Endothelial cell of umbilical vein (primary cell): ENCODE results near the gene KCNG2. TPM values are rescaled to one million over a fixed set of nuclear protein-coding genes. Genes with fewer than 3 reads are reported as not detected.

ENCODE experiments used
- BruUV-seq: library from RNA; stranded (reverse); fragments of 400-500 nt; replicated peaks from 2 replicates; lab custom pipeline; 2021; lab: Mats Ljungman, UMichigan
- CTCF ChIA-PET: fragments of 300-600, 350-600 bp; sonication (Branson Sonifier 250); formaldehyde crosslinking; loops from one replicate; lab custom pipeline; 2021; ENCODE audit warnings: antibody characterized with exemption, inconsistent platforms; lab: Charles Lee
- POLR2A ChIA-PET: fragments of 300-600, 350-600 bp; sonication (Branson Sonifier 250); formaldehyde crosslinking; loops from one replicate; lab custom pipeline; 2021; ENCODE audit warnings: antibody characterized with exemption, inconsistent platforms; lab: Charles Lee
- DNase-seq: peaks from one replicate; pipeline ENCODE4 v3.0.0-alpha.2; 2011; ENCODE audit warnings: low read depth, low spot score
- FAIRE-seq: peaks from 2 replicates; lab custom pipeline; 2011; peaks lifted over from hg19 to GRCh38; lab: Jason Lieb, UNC
- H2AFZ ChIP-seq: 2 replicates; pipeline ENCODE4 v1.6.0; 2012; ENCODE audit warnings: low read depth, low read length, control low read depth, inconsistent platforms
- H3K27ac ChIP-seq: 2 replicates; pipeline ENCODE4 v1.5.1; 2011; ENCODE audit warnings: low read depth, mild to moderate bottlenecking, control low read depth, low read length, moderate library complexity; ENCODE audit not compliant: insufficient read depth
- H3K27me3 ChIP-seq, 2 experiments: 2 replicates each; pipeline versions ENCODE4 v1.6.0 to v1.6.1; 2011; ENCODE audit warnings: low read length in 2 of 2, mixed read lengths in 1 of 2; ENCODE audit not compliant: control insufficient read depth in 2 of 2, insufficient read depth in 2 of 2
- H3K36me3 ChIP-seq, 2 experiments: 2 replicates in 1 of 2; 3 replicates in 1 of 2; pipeline ENCODE4 v1.5.1; 2011; ENCODE audit warnings: low read length in 2 of 2, mild to moderate bottlenecking in 1 of 2, moderate library complexity in 1 of 2; ENCODE audit not compliant: control insufficient read depth in 2 of 2, insufficient read depth in 2 of 2; ENCODE audit errors: extremely low read depth in 1 of 2
- H3K4me1 ChIP-seq: 3 replicates; pipeline ENCODE4 v1.5.1; 2011; ENCODE audit warnings: mild to moderate bottlenecking, low read length; ENCODE audit not compliant: control insufficient read depth, insufficient read depth; ENCODE audit errors: extremely low read depth
- H3K4me2 ChIP-seq: 2 replicates; pipeline ENCODE4 v1.6.1; 2011; ENCODE audit warnings: low read length, control low read depth, mixed read lengths; ENCODE audit not compliant: insufficient read depth
- H3K4me3 ChIP-seq, 3 experiments: fragments of 200-600 bp in 1 of 3; sonication (generic), shearing (Covaris generic) in 1 of 3; replicated peaks in 1 of 3; 2 replicates each; pipeline ENCODE4 v1.5.1; 2011 to 2016; ENCODE audit warnings: control low read depth in 3 of 3, low read length in 3 of 3, mild to moderate bottlenecking in 2 of 3, inconsistent platforms in 1 of 3, low read depth in 1 of 3, moderate library complexity in 1 of 3; ENCODE audit not compliant: insufficient read depth in 1 of 3
- H3K79me2 ChIP-seq: 2 replicates; pipeline ENCODE4 v1.6.0; 2012; ENCODE audit warnings: low read length, inconsistent platforms; ENCODE audit not compliant: control insufficient read depth, insufficient read depth
- H3K9ac ChIP-seq: replicated peaks from 2 replicates; pipeline ENCODE3; 2011; ENCODE audit warnings: low read length, control low read depth; ENCODE audit not compliant: insufficient read depth; ENCODE audit errors: extremely low read depth
- H3K9me1 ChIP-seq: replicated peaks from 3 replicates; pipeline ENCODE4 v1.6.0; 2011; ENCODE audit warnings: mild to moderate bottlenecking, low read length; ENCODE audit not compliant: control insufficient read depth, insufficient read depth; ENCODE audit errors: extremely low read depth
- H3K9me3 ChIP-seq: replicated peaks from 2 replicates; pipeline ENCODE4 v1.5.1; 2012; ENCODE audit warnings: low read length, inconsistent platforms; ENCODE audit not compliant: control insufficient read depth, insufficient read depth
- H4K20me1 ChIP-seq: replicated peaks from 2 replicates; pipeline ENCODE3; 2011; ENCODE audit warnings: mild to moderate bottlenecking, low read length; ENCODE audit not compliant: control insufficient read depth, insufficient read depth; ENCODE audit errors: extremely low read depth
- CTCF ChIP-seq, 2 donors: IDR thresholded peaks; 1 replicate in 1 of 2; 2 replicates in 1 of 2; pipeline ENCODE4 v1.5.1; 2011; ENCODE audit warnings: low read length in 2 of 2, mild to moderate bottlenecking in 2 of 2, moderate library complexity in 2 of 2, control low read depth in 1 of 2, inconsistent platforms in 1 of 2, low read depth in 1 of 2; ENCODE audit not compliant: insufficient read depth in 1 of 2; ENCODE audit errors: extremely low read depth in 1 of 2
- EZH2 ChIP-seq: IDR thresholded peaks from 2 replicates; pipeline ENCODE4 v1.6.1; 2012; ENCODE audit warnings: borderline replicate concordance, low read depth, mild to moderate bottlenecking, moderate library complexity, low read length, inconsistent platforms; ENCODE audit not compliant: severe bottlenecking
- FOS ChIP-seq: IDR thresholded peaks from 2 replicates; pipeline ENCODE4 v1.6.1; 2011; ENCODE audit warnings: mild to moderate bottlenecking, low read length, moderate library complexity, borderline replicate concordance; ENCODE audit not compliant: insufficient read depth
- GATA2 ChIP-seq: IDR thresholded peaks from 2 replicates; pipeline ENCODE4 v1.7.0; 2011; ENCODE audit warnings: low read depth, mild to moderate bottlenecking, moderate library complexity, mixed read lengths, low read length; ENCODE audit not compliant: insufficient read length, insufficient read depth
- JUN ChIP-seq: IDR thresholded peaks from 2 replicates; pipeline ENCODE4 v1.6.1; 2011; ENCODE audit warnings: borderline replicate concordance, low read depth; ENCODE audit not compliant: insufficient read length, insufficient read depth
- MAX ChIP-seq: IDR thresholded peaks from 2 replicates; pipeline ENCODE4 v1.6.1; 2011; ENCODE audit not compliant: insufficient read depth, insufficient read length
- MYC ChIP-seq: IDR thresholded peaks from one replicate; pipeline ENCODE4 v1.6.1; 2011; ENCODE audit warnings: mild to moderate bottlenecking, low read depth, low read length
- POLR2A ChIP-seq: IDR thresholded peaks from 2 replicates; pipeline ENCODE4 v1.6.1; 2012; ENCODE audit warnings: low read depth, mild to moderate bottlenecking, control low read depth, low read length
- POLR2AphosphoS5 ChIP-seq: IDR thresholded peaks from 2 replicates; pipeline ENCODE4 v1.6.1; 2012; ENCODE audit warnings: low read depth, mild to moderate bottlenecking, control low read depth, low read length, moderate library complexity; ENCODE audit not compliant: insufficient read depth
- dilution Hi-C: fragments of 300-500 bp; cut with MboI; formaldehyde crosslinking; loops from one replicate; pipeline ENCODE4 v1.15.0; 2019; ENCODE audit warnings: low sequenced_read_pairs; ENCODE audit not compliant: extremely low pct_ligation_motif_present
- intact Hi-C: fragments of 100-400 bp; cut with micrococcal nuclease; formaldehyde crosslinking; loops from one replicate; pipeline ENCODE4 v1.10.0; 2022
- polyA plus RNA-seq, 4 experiments: library from polyadenylated mRNA; depleted of rRNA in 3 of 4; stranded (reverse) in 3 of 4; unstranded in 1 of 4; fragments of >200 nt; gene quantifications; 2 replicates each; pipeline versions ENCODE4 v1.2.1 to v1.2.3, GENCODE V29; 2011 to 2012; ENCODE audit warnings: missing spikeins in 1 of 4
- total RNA-seq: library from RNA; stranded (reverse); gene quantifications from 2 replicates; pipeline ENCODE4 v1.2.3, GENCODE V29; 2021

Gene KCNG2
- total and polyA plus RNA-seq, 2 donors (not counting 3 experiments of a cell fraction or from before 2014, with no cell fraction given), result not detected

GRCh38 chr18:79857082-79857671 lies 59.4 kb downstream of the KCNG2 start:
- H3K9me1 ChIP-seq, result no peaks in the 10 kb centered on the region
- no peaks in the 10 kb centered on the region for H3K36me3 ChIP-seq
- dilution Hi-C loops (no loop called here), intact Hi-C loops (no loop called here)
- POLR2A ChIA-PET, result no interaction called here
- H4K20me1 ChIP-seq, result no peaks in the 10 kb centered on the region
- CTCF ChIA-PET, result no interaction called here
- TF ChIP-seq EZH2 (no peak), POLR2AphosphoS5 (no peak), POLR2A (no peak), JUN (no peak), MYC (no peak), MAX (no peak), GATA2 (no peak), FOS (no peak), CTCF (IDR thresholded peaks at IDR 0.05; ENCODE audit: extremely low read depth in 1 of 2, insufficient read depth in 1 of 2, low read depth in 1 of 2, low read length in 2 of 2) (no peak)
- H3K4me3 ChIP-seq, result no peak overlapping the region
- no peaks in the 10 kb centered on the region for H3K79me2 ChIP-seq
- DNase-seq (no peak), FAIRE-seq (no peak)
- BruUV-seq, result no TSS peak
- H3K4me1 ChIP-seq, result no peaks in the 10 kb centered on the region
- no peaks in the 10 kb centered on the region for H3K27me3 ChIP-seq
- no peaks in the 10 kb centered on the region for H3K9me3 ChIP-seq
- no peak overlapping the region for H3K9ac ChIP-seq
- H2AFZ ChIP-seq, result no peak overlapping the region
- no peak overlapping the region for H3K27ac ChIP-seq
- H3K4me2 ChIP-seq, result no peak overlapping the region
